Measurements from ENCODE around the gene PHEX.

PHEX gene

DNA sequence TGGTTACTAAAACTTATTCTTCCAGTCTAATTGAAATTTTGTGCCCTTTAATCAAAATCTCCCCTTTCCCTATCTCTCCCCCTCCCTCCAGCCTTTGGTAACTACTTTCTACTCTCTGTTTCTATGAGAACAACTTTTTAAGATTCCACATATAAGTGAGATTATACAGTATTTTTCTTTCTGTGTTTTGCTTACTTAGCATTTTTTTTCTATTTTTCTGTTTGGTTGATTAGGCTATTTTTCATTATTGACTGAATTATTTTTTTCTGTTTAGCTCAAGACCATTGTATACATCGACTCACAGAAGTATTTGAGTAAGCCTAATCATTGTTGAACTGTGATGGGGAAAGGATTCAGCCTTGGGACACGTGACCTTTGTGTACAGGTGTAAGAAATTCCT, 116.4 kb downstream of the PHEX start:
- no peak for DNase-seq (ENCODE audit: low spot score)

- no peak for DNase-seq (ENCODE audit: low spot score)
Observed at GRCh38 chrX:22150371-22150770, 118.2 kb downstream of the PHEX start.

GRCh38 chrX:22155126-22155525, 123.0 kb downstream of the PHEX start:
- DNase-seq (ENCODE audit: low spot score) = no peak

- DNase-seq (ENCODE audit: low spot score) = no peak
Observed at GRCh38 chrX:22159071-22159470, 126.9 kb downstream of the PHEX start.

- DNase-seq (ENCODE audit: low spot score) = no peak
Observed at GRCh38 chrX:22163326-22163725, 131.2 kb downstream of the PHEX start.

GRCh38 chrX:22164770-22165388, 132.8 kb downstream of the PHEX start:
- DNase-seq (ENCODE audit: low spot score) = peak; percentile 3

DNA sequence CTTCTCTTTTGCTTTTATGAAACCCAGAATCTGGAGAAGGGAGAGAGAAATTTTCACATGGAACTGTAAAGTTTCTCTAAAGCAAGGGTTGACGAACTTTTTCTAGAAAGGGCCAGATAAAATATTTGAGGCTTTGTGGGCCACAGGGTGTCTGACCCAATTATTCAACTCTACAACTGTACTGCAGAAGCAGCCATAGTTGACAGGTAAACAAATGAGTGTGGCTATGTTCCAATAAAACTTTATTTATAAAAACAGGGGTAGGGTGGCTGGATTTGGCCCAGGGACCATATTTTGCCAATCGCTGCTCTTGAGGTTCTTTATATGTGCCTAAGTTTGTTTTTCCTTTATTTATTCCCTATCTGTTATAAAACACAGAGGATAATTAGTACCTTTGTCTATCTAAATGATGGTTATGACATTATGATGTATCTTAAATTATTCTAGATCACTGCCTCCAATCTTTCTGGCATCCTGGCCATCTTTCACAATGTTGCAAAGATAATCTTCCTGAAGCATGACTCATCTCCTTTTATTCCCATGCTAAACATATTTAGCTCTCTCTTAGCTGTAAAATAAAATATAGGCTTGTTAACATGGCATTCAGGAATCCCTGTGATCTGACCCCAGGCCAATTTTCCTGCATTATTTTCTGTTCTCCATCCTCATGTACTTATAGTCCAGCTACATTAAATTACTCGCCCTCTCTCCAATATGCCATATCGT, 133.8 kb downstream of the PHEX start:
- DNase-seq (ENCODE audit: low spot score) = no peak

DNA sequence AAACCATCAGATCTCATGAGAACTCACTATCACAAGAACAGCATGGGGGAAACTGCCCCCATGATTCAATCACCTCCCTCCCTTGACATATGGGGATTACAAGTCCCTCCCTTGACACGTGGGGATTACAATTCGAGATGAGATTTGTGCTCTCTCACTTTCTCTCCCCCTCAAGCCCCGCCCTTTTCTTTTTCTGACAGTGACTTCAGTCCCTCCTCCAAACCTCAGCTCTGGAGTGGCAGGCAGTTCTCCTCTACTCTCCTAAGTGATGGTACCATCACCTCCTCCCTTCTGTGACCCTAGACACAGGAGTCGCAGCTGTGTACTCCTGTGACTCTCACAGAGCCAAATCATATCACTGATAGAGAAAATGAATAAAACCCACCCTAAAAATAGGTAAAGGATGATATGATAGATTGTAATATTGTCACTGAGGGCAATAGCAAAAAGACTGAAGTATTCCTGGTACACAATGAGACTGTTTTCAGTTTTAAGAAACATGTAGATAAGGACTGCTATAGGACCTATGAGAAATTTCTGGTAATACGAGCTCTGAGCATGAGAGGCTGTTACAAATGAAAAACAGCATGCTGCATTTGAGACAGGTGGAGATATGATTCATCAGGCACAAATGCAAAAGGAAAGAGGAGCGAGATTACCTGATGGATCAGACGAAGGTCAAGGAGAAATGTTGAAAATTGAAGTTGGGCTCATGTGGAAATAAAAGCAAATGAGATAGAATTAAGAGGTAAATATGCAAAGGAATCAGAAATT, 139.3 kb downstream of the PHEX start:
- no peak for DNase-seq (ENCODE audit: low spot score)

- DNase-seq (ENCODE audit: low spot score) = no peak
Observed at GRCh38 chrX:22173966-22174365, 141.8 kb downstream of the PHEX start.

- no peak for DNase-seq (ENCODE audit: low spot score)
Observed at GRCh38 chrX:22177950-22178515, 145.9 kb downstream of the PHEX start.

DNA sequence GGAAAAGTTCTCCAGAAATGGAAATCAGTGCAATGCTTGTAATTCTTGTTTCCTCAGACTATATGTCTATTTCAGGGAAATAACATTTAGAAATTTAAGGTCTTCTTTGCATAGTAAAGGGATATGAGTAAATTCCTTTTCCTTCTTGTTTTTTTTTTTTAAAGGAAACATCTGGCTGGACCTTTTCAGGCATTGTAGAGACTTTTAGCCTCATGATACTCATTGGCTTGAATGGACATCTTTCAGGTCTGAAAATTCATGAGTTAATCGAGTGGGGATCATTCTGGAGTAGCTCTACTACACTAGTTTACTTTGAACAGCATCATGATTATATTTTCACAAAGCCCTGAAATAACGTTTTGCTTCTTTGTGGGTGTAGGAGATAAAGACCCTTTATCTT, 152.0 kb downstream of the PHEX start:
- no peak for DNase-seq (ENCODE audit: low spot score)

- DNase-seq (ENCODE audit: low spot score) = no peak
Observed at GRCh38 chrX:22186165-22186564, 154.0 kb downstream of the PHEX start.

GRCh38 chrX:22192419-22193060, 160.4 kb downstream of the PHEX start:
- peak; percentile 30 for DNase-seq (ENCODE audit: low spot score)

- DNase-seq (ENCODE audit: low spot score) = no peak
Observed at GRCh38 chrX:22193851-22194659, 161.9 kb downstream of the PHEX start.

DNA sequence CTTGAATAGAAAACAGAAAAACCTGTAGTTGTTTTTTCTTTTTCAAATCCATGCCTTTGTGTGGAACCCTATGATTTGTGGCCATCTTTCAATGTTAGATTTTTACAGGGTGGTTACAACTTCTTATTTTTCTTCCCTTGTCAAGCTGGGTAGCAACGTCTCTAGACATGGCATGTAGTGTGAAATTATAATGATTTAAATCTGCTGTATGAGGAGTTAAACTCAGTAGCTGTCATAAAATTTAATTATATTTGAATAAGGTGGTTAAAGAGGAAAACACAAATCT, 162.5 kb downstream of the PHEX start:
- no peak for DNase-seq (ENCODE audit: low spot score)

DNA sequence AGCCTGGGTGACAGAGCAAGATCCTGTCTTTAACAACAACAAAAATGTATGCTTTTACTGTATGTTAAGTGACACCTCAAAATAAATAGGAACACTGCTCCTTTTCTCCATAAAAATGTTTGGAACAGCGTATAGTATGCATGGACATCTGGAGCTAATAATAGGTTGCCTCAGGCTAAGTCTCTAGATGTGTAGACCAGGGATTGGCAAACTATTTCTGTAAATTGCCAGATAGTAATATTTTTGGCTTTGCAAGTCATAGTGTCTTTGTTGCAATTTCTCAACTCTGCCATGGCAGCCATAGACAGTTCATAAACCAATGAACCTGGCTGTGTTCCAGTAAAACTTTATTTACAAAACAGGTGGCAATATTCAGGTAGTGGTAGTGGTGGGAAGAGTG, 164.0 kb downstream of the PHEX start:
- no peak for DNase-seq (ENCODE audit: low spot score)

DNA sequence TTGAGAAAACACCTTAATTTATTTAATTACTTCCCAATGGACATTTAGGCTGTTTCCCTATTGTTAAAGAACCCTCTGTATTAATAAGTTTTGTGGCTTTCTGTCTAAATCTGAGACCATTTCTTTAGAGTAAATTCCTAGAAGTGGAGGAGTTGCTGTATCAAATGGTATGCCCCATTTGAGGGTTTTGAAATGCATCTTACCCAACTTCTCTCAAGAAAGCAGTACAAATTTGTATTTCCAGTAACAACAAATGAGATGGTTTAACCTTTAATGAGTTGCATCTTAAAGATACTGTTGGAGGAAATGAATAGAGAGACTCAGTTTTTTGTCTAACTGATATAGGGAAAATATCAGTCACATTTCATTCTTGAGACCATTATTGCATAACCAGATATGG, 170.1 kb downstream of the PHEX start:
- no peak for DNase-seq (ENCODE audit: low spot score)

- DNase-seq (ENCODE audit: low spot score) = no peak
Observed at GRCh38 chrX:22203186-22203585, 171.1 kb downstream of the PHEX start.

- DNase-seq (ENCODE audit: low spot score) = no peak
Observed at GRCh38 chrX:22206781-22207180, 174.7 kb downstream of the PHEX start.

- peak; percentile 21 for DNase-seq (ENCODE audit: low spot score)
Observed at GRCh38 chrX:22220941-22221340, 188.8 kb downstream of the PHEX start.

DNA sequence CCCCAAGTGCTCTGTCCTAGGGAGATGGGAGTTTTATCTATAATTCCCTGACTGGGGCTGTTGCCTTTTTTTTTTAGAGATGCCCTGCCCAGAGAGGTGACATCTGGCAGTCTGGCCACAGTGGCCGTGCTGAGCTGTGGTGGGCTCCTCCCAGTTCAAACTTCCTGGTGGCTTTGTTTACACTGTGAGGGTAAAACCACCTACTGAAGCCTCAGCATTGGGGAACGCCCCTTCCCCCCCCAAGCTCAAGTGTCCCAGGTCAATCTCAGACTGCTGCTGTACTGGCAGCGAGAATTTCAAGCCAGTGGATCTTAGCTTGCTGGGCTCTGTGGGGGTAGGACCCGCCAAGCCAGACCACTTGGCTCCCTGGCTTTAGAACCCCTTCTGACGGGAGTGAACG, 202.3 kb downstream of the PHEX start:
- no peak for DNase-seq (ENCODE audit: low spot score)

- no peak for DNase-seq (ENCODE audit: low spot score)
Observed at GRCh38 chrX:22237479-22237878, 205.4 kb downstream of the PHEX start.
